SK-N-SH treated with all-trans-retinoic acid at 6 μM for 48 hours (cell line): ENCODE results near the gene SRPX2.

Source experiments
- ATAC-seq: fragments of 200-7000 bp; cut with Tn5 transposase; 3 replicates; pipeline ENCODE4 v1.9.1; 2020; ENCODE audit warnings: mild to moderate bottlenecking, moderate library complexity
- ARNTL ChIP-seq: fragments of 450-650 bp; formaldehyde crosslinking; IDR thresholded peaks from 2 replicates; pipeline ENCODE4 v1.5.0; 2020; ENCODE audit warnings: low read depth, mild to moderate bottlenecking, moderate library complexity, borderline replicate concordance
- BACH2 ChIP-seq: fragments of 250-450 bp; sonication (Bioruptor Pico); IDR thresholded peaks from 2 replicates; pipeline ENCODE4 v1.9.0; 2021; ENCODE audit warnings: mild to moderate bottlenecking, borderline replicate concordance
- CREB5 ChIP-seq: fragments of 250-450 bp; sonication (Bioruptor Pico); IDR thresholded peaks from 2 replicates; pipeline ENCODE4 v1.5.1; 2020; ENCODE audit warnings: low read depth, mild to moderate bottlenecking, moderate library complexity
- CSDC2 ChIP-seq: fragments of 250-450 bp; sonication (Bioruptor Pico); IDR thresholded peaks from 2 replicates; pipeline ENCODE4 v1.5.0; 2020; ENCODE audit warnings: mild to moderate bottlenecking, moderate library complexity
- CSRNP3 ChIP-seq: fragments of 250-450 bp; sonication (Bioruptor Pico); IDR thresholded peaks from 2 replicates; pipeline ENCODE4 v1.5.1; 2021; ENCODE audit warnings: mild to moderate bottlenecking, moderate library complexity
- ESRRG ChIP-seq: fragments of 250-450 bp; sonication (Bioruptor Pico); IDR thresholded peaks from 2 replicates; pipeline ENCODE4 v1.6.1; 2021; ENCODE audit warnings: mild to moderate bottlenecking
- GLIS3 ChIP-seq: fragments of 250-450 bp; sonication (Bioruptor Pico); IDR thresholded peaks from 2 replicates; pipeline ENCODE4 v1.5.0; 2020; ENCODE audit warnings: mild to moderate bottlenecking, moderate library complexity
- ISL1 ChIP-seq: fragments of 250-450 bp; sonication (Bioruptor Pico); IDR thresholded peaks from 2 replicates; pipeline ENCODE4 v2.1.2; 2022; ENCODE audit warnings: mild to moderate bottlenecking, moderate library complexity
- OSR1 ChIP-seq: fragments of 250-450 bp; sonication (Bioruptor Pico); IDR thresholded peaks from 2 replicates; pipeline ENCODE4 v1.8.0; 2022; ENCODE audit warnings: moderate library complexity, mild to moderate bottlenecking, inconsistent platforms
- PATZ1 ChIP-seq: fragments of 250-450 bp; sonication (Bioruptor Pico); IDR thresholded peaks from 2 replicates; pipeline ENCODE4 v1.8.0; 2020; ENCODE audit warnings: mild to moderate bottlenecking, moderate library complexity, borderline replicate concordance
- POU6F1 ChIP-seq: fragments of 250-450 bp; sonication (Bioruptor Pico); IDR thresholded peaks from 2 replicates; pipeline ENCODE4 v1.8.0; 2021; ENCODE audit warnings: low read depth, mild to moderate bottlenecking, moderate library complexity, borderline replicate concordance
- PPARA ChIP-seq: fragments of 250-450 bp; sonication (Bioruptor Pico); IDR thresholded peaks from 2 replicates; pipeline ENCODE4 v1.5.0; 2020; ENCODE audit warnings: mild to moderate bottlenecking, borderline replicate concordance
- RARB ChIP-seq: fragments of 250-450 bp; sonication (Bioruptor Pico); IDR thresholded peaks from 2 replicates; pipeline ENCODE4 v1.8.0; 2021; ENCODE audit warnings: mild to moderate bottlenecking, moderate library complexity
- SNAI2 ChIP-seq: fragments of 250-450 bp; sonication (Bioruptor Pico); IDR thresholded peaks from 2 replicates; pipeline ENCODE4 v1.5.0; 2020; ENCODE audit warnings: mild to moderate bottlenecking, moderate library complexity
- TCF4 ChIP-seq: fragments of 250-450 bp; sonication (Bioruptor Pico); IDR thresholded peaks from 2 replicates; pipeline ENCODE4 v1.8.0; 2021; ENCODE audit warnings: mild to moderate bottlenecking, moderate library complexity, borderline replicate concordance
- TOX ChIP-seq: fragments of 250-450 bp; sonication (Bioruptor Pico); IDR thresholded peaks from 2 replicates; pipeline ENCODE4 v1.8.0; 2021; ENCODE audit warnings: mild to moderate bottlenecking, moderate library complexity, borderline replicate concordance
- TSHZ2 ChIP-seq: fragments of 250-450 bp; sonication (Bioruptor Pico); IDR thresholded peaks from 2 replicates; pipeline ENCODE4 v1.5.0; 2020; ENCODE audit warnings: mild to moderate bottlenecking, moderate library complexity
- ZFP3 ChIP-seq: fragments of 250-450 bp; sonication (Bioruptor Pico); IDR thresholded peaks from 2 replicates; pipeline ENCODE4 v1.5.0; 2020; ENCODE audit warnings: mild to moderate bottlenecking, moderate library complexity
- ZFP30 ChIP-seq: fragments of 450-650 bp; formaldehyde crosslinking; IDR thresholded peaks from 2 replicates; pipeline ENCODE4 v1.5.0; 2022; ENCODE audit warnings: mild to moderate bottlenecking, moderate library complexity
- ZNF565 ChIP-seq: fragments of 450-650 bp; formaldehyde crosslinking; conservative IDR thresholded peaks from 2 replicates; pipeline ENCODE4 v1.5.0; 2020; ENCODE audit warnings: low read depth, mild to moderate bottlenecking, moderate library complexity
- ZNF70 ChIP-seq: fragments of 450-650 bp; formaldehyde crosslinking; IDR thresholded peaks from 2 replicates; pipeline ENCODE4 v1.5.0; 2020; ENCODE audit warnings: mild to moderate bottlenecking, moderate library complexity

The SRPX2 gene

GRCh38 chrX:100682939-100683338, 38.9 kb downstream of the SRPX2 start:
- TF ChIP-seq CREB5 (CRISPR knock-in tag) (no peak), TSHZ2 (no peak), TCF4 (CRISPR knock-in tag) (no peak), ZNF565 (CRISPR knock-in tag) (no peak), ISL1 (CRISPR knock-in tag) (no peak), OSR1 (CRISPR knock-in tag) (no peak), PPARA (CRISPR knock-in tag) (no peak), ZFP30 (CRISPR knock-in tag) (no peak), TOX (CRISPR knock-in tag) (no peak), ARNTL (CRISPR knock-in tag) (no peak), ESRRG (CRISPR knock-in tag) (no peak), CSDC2 (CRISPR knock-in tag) (no peak), GLIS3 (no peak), ZFP3 (CRISPR knock-in tag) (no peak), BACH2 (CRISPR knock-in tag) (no peak), ZNF70 (CRISPR knock-in tag) (no peak), RARB (CRISPR knock-in tag) (no peak)
- TF ChIP-seq, all 23 proteins: peak for 0
- ATAC-seq, result no peak

- ATAC-seq, result peak; percentile 97
- TF ChIP-seq CSDC2 (CRISPR knock-in tag), result no peak
- no peak for TF ChIP-seq RARB (CRISPR knock-in tag)
- no peak for TF ChIP-seq CREB5 (CRISPR knock-in tag)
- TF ChIP-seq OSR1 (CRISPR knock-in tag), result no peak
- TF ChIP-seq POU6F1 (CRISPR knock-in tag), result no peak
- no peak for TF ChIP-seq ZNF70 (CRISPR knock-in tag)
- no peak for TF ChIP-seq CSRNP3 (CRISPR knock-in tag)
- no peak for TF ChIP-seq SNAI2 (CRISPR knock-in tag)
- no peak for TF ChIP-seq ISL1 (CRISPR knock-in tag)
- no peak for TF ChIP-seq PATZ1
- no peak for TF ChIP-seq ARNTL (CRISPR knock-in tag)
- TF ChIP-seq ZFP30 (CRISPR knock-in tag), result no peak
- TF ChIP-seq ZNF565 (CRISPR knock-in tag), result no peak
- TF ChIP-seq TCF4 (CRISPR knock-in tag), result no peak
- no peak for TF ChIP-seq TSHZ2
- TF ChIP-seq ESRRG (CRISPR knock-in tag), result no peak
These were observed 41.4 kb downstream of the SRPX2 start for GRCh38 chrX:100685284-100685996.
